GM06990 (cell line): ENCODE measurements around the gene PRIM1.

ENCODE experiments used
- DNase-seq: peaks from one replicate; pipeline ENCODE4 v3.0.0-alpha.2; 2011; ENCODE audit not compliant: insufficient read length; ENCODE audit errors: extremely low read depth
- H3K27me3 ChIP-seq: replicated peaks from 2 replicates; pipeline ENCODE4 v1.6.0; 2011; ENCODE audit warnings: low read length; ENCODE audit not compliant: control insufficient read depth, insufficient read depth
- H3K36me3 ChIP-seq: 2 replicates; pipeline ENCODE4 v1.5.1; 2011; ENCODE audit warnings: low read length; ENCODE audit not compliant: control insufficient read depth, insufficient read depth
- H3K4me3 ChIP-seq: replicated peaks from 2 replicates; pipeline ENCODE4 v1.5.1; 2011; ENCODE audit warnings: low read depth, mild to moderate bottlenecking, control low read depth, low read length
- TF ChIP-seq, protein P1 (sequence below): IDR thresholded peaks from 2 replicates; pipeline ENCODE4 v1.5.1; 2011; ENCODE audit warnings: low read length, control low read depth, mild to moderate bottlenecking, inconsistent platforms; ENCODE audit not compliant: insufficient read depth, poor library complexity, severe bottlenecking

The PRIM1 gene

DNA sequence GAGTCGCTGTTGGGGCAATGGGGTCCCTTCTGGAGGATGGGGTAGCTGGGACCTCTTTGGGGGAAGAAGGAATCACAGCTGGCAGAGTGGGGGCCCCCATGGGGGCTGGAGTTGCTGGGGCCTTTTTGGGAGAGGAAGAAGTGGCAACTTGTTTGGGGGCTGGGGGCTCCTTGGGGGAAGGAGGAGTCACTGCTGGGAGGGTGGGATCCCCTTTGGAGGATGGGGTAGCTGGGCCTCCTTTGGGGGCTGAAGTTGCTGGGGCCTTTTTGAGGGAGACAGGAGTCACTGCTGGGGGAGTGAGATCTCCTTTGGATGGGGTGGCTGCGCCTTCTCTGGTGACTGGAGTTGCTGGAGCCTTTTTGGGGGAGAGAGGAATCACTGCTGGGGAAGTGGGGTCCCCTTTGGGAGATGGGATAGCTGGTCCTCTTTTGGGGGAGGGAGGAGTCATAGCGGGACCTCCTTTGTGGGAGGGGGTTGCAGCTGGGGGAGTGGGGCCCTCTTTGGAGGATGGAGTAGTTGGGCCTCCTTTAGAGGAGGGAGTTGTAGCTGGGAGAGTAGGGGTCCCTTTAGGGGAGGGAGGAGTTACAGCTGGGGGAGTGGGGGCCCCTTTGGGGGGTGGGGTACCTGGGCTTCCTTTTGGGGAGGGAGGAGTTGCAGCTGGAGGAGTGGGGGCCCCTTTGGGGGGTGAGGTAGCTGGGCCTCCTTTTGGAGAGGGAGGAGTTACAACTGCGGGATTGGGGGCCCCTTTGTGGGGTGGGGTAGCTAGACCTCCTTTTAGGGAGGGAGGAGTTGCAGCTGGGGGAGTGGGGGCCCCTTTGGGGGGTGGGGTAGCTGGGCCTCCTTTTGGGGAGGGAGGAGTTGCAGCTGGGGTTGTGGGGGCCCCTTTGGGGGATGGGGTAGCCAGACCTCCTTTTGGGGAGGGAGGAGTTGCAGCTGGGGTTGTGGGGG lies 34.9 kb downstream of the PRIM1 start:
- H3K27me3 ChIP-seq = no peaks in the 10 kb centered on the region
- H3K36me3 ChIP-seq = peaks cover 27% of the 10 kb centered on the region
- DNase-seq = no peak
- H3K4me3 ChIP-seq = no peak overlapping the region
- TF ChIP-seq, protein P1, sequence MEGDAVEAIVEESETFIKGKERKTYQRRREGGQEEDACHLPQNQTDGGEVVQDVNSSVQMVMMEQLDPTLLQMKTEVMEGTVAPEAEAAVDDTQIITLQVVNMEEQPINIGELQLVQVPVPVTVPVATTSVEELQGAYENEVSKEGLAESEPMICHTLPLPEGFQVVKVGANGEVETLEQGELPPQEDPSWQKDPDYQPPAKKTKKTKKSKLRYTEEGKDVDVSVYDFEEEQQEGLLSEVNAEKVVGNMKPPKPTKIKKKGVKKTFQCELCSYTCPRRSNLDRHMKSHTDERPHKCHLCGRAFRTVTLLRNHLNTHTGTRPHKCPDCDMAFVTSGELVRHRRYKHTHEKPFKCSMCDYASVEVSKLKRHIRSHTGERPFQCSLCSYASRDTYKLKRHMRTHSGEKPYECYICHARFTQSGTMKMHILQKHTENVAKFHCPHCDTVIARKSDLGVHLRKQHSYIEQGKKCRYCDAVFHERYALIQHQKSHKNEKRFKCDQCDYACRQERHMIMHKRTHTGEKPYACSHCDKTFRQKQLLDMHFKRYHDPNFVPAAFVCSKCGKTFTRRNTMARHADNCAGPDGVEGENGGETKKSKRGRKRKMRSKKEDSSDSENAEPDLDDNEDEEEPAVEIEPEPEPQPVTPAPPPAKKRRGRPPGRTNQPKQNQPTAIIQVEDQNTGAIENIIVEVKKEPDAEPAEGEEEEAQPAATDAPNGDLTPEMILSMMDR = no peak

- TF ChIP-seq, protein P1 = no peak
- Histone ChIP-seq H3K27me3 (no peaks in the 10 kb centered on the region), H3K4me3 (no peak overlapping the region), H3K36me3 (peaks cover 27% of the 10 kb centered on the region)
- no peak for DNase-seq
Measured at GRCh38 chr12:56716458-56716857, 35.7 kb downstream of the PRIM1 start.

GRCh38 chr12:56715798-56716197 lies 36.3 kb downstream of the PRIM1 start:
- TF ChIP-seq, protein P1 = no peak
- Histone ChIP-seq H3K4me3 (no peak overlapping the region), H3K27me3 (no peaks in the 10 kb centered on the region), H3K36me3 (peaks cover 21% of the 10 kb centered on the region)
- no peak for DNase-seq

GRCh38 chr12:56714431-56714929 lies 37.6 kb downstream of the PRIM1 start:
- Histone ChIP-seq H3K36me3 (peaks cover 15% of the 10 kb centered on the region), H3K4me3 (no peak overlapping the region), H3K27me3 (no peaks in the 10 kb centered on the region)
- TF ChIP-seq, protein P1 = no peak
- no peak for DNase-seq

- Histone ChIP-seq H3K4me3 (no peak overlapping the region), H3K36me3 (peaks cover 15% of the 10 kb centered on the region)
- TF ChIP-seq, protein P1 = no peak
Measured at GRCh38 chr12:56713345-56713744, 38.8 kb downstream of the PRIM1 start.

More at GRCh38 chr12:56713345-56713744, 38.8 kb downstream of the PRIM1 start:
- no peak for DNase-seq
- no peaks in the 10 kb centered on the region for H3K27me3 ChIP-seq
